ENCODE measurements around the gene SLC9A8.
"Not testable (repeated sequence)": the region's sequence is repeated elsewhere in the genome, so short reads cannot be mapped to it uniquely, and the experiment has no call there.

SLC9A8 gene

DNA sequence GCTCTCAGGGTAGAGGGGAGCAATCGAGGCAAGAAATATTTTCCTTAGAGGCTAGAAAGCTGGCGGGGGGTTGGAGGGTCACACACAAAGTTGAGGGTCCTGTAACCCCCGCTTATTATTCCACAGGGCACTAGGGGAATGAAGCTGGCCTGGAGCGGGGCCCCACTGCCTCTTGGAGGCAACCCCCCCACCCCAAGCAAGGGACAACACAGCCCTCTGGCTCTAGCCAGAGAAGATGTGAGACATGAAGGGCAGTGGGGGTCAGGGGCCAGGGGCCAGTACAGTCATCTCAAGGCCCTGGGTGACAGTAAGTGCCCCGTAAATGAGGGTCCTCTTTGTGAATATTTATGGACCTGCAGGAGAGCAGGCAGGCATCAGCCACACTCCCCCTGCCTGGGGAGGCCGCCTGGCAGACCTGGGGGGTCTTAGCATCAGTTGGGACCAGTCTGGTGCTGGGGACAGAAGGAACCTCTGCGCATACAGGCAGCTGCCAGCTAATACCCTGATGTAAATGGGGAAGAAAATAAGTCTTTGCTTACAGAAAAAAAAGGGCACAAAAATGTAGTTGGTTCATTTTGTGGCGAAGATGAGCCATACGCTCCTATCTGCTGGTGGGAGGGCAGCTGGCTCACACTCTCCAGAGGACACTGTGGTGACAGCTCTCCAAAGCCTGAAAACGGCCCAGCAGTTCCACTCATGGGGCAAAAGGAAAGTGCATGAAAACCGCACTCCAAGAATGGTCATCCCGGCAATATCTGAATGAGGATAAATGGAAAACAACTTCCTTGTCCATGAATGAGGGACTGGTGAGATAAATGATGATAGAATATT is 80.8 kb downstream of the SLC9A8 start:
- DNase-seq (ENCODE audit: low read depth, low spot score) = no peak

GRCh38 chr20:49894073-49894470 is 81.4 kb downstream of the SLC9A8 start:
- DNase-seq (ENCODE audit: low read depth, low spot score) = no peak

DNA sequence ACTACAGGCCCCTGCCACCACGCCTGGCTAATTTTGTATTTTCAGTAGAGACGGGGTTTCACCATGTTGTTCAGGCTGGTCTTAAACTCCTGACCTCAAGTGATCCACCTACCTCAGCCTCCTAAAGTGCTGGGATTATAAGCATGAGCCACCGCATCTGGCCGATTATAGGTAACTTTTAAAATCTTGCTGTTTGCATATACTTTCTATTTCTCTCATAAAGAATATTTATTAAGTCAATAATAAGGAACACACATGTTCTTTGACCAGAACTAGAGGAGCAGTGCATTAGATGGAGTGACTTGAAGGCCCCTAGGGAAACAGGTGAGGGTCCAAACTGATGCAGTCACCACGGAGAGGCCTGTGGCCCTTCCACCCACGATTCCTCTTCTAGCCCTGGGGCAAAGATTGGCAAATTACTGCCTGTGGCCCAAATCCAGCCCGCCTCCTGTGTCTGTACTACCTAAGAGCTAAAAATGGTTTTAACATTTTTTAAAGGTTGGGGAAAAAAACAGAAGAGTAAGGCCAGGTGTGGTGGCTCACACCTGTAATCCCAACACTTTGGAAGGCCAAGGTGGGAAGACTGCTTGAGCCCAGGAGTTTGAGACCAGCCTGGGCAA is 83.0 kb downstream of the SLC9A8 start:
- not testable (repeated sequence) for DNase-seq (ENCODE audit: low read depth, low spot score)

DNA sequence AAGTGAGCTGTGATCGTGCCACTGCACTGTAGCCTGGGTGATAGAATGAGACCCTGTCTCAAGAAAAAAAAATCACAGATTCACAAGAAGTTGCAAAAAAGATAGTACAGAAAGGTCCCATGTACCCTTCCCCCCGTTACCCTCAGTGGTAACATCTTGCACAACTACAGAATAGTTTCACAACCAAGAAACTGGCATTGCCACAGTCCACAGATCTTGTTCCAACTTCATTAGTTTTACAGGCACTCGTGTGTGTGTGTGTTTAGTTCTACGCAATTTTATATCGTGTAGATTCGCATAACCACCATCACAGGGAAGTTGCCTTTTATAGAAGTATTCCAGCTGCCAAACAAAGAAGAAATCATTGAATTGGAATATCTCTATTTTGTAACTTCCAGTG is 83.6 kb downstream of the SLC9A8 start:
- DNase-seq (ENCODE audit: low read depth, low spot score) = no peak

- no peak for DNase-seq (ENCODE audit: low read depth, low spot score)
Measured at GRCh38 chr20:49899541-49900383, 87.1 kb downstream of the SLC9A8 start.

DNA sequence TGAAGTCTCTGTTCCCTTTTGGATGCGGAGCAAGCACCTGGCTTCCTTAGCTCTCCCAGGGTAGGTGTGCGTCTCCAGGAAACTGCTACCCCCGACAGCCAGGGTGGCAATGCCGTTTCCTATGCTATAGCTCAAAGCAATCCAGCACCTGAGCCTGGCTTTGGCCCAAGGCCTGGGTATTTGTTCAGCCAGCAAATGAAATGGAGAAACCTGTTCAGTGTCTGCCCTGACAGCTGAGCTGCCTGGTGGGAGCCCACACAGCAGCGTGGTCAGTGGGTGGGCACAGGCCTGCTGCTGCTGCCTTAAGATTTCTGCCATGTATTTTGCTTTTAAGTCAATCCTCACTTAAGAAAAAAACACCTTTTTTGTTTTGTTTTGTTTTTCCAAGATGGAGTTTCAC is 89.0 kb downstream of the SLC9A8 start:
- DNase-seq (ENCODE audit: low read depth, low spot score) = no peak

DNA sequence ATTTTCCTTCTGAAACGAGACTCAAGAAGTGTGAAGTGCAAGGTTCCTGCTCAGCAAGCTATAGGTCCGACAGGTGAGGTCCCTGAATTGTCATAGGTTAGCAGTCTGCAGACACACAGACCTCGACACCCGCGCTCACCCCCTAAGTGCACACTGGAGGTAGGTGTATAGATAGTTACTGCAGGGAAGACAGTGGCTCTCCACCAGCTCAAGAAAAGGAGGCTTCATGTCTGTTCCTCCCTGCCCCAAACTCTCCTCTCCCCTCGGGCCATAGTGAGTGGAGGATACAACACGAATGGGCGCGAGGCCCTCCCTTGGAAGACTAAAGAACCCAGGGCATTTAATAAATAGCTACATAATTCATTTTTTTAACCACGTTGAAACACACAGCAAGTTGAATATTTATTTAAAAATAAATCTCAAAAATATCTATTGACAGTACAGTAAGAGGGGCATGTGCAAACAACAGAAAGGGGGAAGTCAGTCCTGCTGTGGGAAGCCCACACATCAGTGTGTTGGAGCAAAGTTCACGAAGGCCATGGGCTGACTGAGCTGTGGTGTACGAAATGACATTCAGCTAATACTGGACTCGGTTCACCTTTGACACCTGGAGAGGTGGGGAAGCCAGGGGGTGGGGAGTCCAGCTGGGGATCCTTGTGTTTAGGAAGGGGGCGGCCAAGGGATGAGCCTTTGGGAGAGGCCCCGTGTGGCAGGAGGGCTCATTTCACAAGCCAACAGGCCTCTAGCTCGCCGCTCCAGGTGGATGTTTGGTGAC is 92.0 kb downstream of the SLC9A8 start:
- no peak for DNase-seq (ENCODE audit: low read depth, low spot score)

DNA sequence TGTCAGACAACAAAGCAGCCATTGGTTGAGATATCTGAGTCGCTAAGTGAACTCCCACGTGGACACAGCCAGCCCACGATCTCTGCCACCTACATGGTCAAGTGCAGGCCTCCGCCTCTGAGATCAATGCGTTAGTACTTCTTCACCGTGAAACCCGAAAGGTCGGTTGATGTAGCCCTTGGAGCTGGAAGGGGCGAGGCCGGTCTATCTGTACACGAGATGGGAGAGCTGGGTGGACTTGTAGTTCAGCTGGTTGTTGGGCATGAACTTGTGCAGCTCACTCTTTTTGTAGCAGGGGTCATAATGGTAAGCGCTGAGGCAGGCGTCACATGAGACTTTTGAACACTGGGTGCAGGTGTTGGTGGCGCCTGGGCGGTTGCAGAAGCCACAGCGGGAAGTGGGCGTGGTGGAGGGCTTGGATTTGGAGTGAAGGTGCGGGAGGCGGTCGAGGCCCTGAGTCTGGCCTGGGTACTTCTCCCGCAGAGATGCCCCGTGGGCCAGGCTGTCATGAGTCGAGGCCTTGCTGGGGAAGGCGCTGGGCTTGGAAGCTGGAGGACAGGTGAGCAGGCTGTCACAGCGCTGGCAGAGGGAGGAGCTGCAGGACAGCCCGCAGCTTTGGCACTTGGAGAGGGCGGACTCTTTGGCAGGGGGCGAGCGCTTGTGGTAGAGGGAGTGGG is 92.9 kb downstream of the SLC9A8 start:
- no peak for DNase-seq (ENCODE audit: low read depth, low spot score)

- DNase-seq (ENCODE audit: low read depth, low spot score) = no peak
Measured at GRCh38 chr20:49906101-49906604, 93.5 kb downstream of the SLC9A8 start.

- DNase-seq (ENCODE audit: low read depth, low spot score) = no peak
Measured at GRCh38 chr20:49906615-49907154, 94.1 kb downstream of the SLC9A8 start.

- DNase-seq (ENCODE audit: low read depth, low spot score) = no peak
Measured at GRCh38 chr20:49907405-49908257, 95.0 kb downstream of the SLC9A8 start.

GRCh38 chr20:49908258-49908565 is 95.6 kb downstream of the SLC9A8 start:
- DNase-seq (ENCODE audit: low read depth, low spot score) = no peak

DNA sequence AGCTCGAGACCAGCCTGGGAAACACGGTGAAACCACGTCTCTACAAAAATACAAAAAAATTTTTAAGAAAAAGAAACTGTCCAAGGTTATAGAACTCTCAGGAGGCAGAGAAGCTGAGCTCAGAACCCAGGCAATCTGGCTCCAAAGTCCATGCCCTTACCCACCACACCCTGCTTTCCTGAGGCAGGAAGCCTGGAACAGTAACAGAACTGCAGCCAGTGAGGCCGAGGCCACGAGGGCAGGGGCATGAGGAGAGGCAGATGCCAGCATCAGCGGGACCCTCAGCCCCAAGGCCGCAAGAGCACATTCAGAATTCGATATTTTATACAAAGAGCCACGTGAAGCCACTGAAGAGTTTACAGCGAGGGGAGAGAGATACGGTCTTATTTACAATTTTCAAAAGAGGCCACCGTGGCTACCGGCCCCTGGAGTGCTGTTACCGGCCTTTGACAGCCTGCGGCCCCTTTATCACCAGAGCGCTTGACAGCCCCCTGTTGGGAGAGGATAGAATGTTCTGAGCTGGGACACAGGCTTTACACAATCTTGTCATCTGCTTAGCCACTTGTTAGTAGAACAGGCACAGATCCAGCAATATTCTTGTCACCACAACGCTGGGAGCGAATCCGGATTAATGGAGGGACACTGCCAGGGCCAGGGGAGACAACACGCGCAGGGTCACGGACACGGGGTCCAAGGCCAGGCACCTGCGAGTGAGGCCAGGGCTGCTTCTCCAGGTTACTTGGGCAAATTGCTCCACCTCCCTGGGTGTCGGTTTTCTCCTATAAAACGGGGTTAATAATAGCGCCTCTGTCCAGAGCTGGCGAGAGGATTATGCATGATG is 97.1 kb downstream of the SLC9A8 start:
- no peak for DNase-seq (ENCODE audit: low read depth, low spot score)

GRCh38 chr20:49910340-49910706 is 97.7 kb downstream of the SLC9A8 start:
- DNase-seq (ENCODE audit: low read depth, low spot score) = no peak

GRCh38 chr20:49913399-49914047 is 100.9 kb downstream of the SLC9A8 start:
- DNase-seq (ENCODE audit: low read depth, low spot score) = no peak

GRCh38 chr20:49914310-49915117 is 101.9 kb downstream of the SLC9A8 start:
- DNase-seq (ENCODE audit: low read depth, low spot score) = no peak

- no peak for DNase-seq (ENCODE audit: low read depth, low spot score)
Measured at GRCh38 chr20:49915118-49915379, 102.4 kb downstream of the SLC9A8 start.
